Fibroblast of the conjunctiva (primary cell): ENCODE results near the gene TACSTD2.
A peak's percentile ranks its signal among the peaks of the same experiment; 100 is the strongest.
"Not testable (repeated sequence)": the region's sequence is repeated elsewhere in the genome, so short reads cannot be mapped to it uniquely, and the experiment has no call there.

Source experiments
- DNase-seq: peaks from one replicate; pipeline ENCODE4 v3.0.0-alpha.2; 2010; ENCODE audit warnings: low read depth

The TACSTD2 gene

DNA sequence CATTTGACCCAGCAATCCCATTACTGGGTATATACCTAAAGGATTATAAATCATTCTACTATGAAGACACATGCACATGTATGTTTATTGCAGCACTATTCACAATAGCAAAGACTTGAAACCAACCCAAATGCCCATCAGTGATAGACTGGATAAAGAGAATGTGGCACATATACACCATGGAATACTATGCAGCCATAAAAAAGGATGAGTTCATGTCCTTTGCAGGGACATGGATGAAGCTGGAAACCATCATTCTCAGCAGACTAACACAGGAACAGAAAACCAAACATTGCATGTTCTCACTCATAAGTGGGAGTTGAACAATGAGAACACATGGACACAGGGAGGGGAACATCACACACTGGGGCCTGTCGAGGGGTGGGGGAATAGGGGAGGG, 13.3 kb downstream of the TACSTD2 start:
- DNase-seq, result not testable (repeated sequence)

DNA sequence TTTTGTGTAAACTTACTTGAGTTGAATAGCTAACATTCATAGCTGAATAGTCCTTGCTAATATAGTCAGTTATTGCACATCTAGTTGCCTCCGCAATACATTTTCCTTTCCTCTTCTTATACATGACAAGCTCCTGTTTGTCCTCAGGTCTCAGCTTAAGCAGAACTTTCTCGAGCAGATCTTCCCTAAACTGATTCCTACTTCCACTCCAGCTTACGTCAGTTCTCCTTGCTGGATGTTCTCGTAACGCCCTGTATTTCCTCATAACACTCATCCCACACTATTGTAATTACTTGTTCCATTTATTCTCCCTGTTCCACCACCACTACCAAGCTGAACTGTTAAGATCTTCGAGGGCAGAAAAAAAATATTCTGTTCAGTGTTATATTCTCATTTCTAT, 15.4 kb downstream of the TACSTD2 start:
- no peak for DNase-seq

DNA sequence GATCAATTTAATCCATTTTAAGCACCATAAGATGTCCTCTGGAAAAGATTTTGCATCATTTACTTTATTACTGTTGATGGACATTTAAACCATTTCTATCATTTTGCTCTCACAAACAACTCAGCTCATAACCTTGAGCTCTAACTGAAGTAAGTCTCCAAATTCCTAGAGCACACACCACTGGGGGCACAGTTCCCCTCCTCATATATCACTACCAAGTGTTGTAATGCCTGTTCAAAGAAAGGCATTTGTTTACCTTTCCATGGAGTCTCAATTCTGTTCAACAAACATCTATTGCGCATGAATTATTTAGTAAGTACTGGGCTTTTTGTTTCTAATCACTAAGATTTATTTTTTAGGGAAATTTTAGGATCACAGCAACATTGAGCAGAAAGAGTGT, 21.7 kb downstream of the TACSTD2 start:
- DNase-seq, result no peak

DNA sequence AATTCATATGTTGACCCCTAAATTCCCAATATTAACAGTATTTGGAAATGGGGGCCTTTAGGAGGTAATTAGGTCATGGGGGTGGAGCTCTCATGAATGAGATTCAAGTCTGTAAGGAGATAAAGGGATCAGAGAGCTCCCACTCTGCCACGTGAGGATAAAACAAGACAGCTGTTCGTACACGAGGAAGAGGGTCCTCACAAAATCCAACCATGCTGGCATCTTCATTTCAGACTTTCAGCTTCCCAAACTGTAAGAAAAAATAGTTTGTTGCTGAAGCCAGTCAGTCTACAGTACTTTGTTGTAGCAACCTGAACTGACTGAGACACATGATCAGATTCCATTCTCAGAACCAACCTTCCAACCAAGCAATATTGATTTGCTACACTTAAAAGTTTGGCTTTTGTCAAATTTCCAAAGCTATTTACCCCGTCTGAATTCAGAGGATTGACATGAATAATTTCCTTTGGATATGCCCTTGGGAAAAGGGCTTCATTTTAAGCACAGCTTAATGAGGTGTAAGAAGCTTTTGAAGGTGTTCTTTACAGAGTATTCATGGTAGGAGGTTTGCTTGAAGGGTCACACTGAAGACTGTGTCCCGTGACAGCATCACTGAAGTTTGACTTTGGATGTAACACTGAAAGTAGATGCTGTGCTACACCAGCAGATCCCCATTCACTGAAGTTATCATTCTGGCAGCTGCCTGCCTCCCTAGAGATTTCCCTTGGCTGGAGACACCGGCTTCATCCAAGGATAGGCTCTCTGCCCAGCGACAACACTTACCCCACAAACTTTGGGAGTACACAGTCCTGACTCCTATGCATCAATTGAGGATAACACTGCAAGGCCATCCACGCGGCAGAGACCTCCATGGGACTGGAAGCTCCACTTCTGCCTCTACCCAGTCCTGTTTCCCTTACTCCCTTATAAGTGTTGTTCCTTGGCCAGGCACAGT, 25.6 kb downstream of the TACSTD2 start:
- DNase-seq, result no peak

DNA sequence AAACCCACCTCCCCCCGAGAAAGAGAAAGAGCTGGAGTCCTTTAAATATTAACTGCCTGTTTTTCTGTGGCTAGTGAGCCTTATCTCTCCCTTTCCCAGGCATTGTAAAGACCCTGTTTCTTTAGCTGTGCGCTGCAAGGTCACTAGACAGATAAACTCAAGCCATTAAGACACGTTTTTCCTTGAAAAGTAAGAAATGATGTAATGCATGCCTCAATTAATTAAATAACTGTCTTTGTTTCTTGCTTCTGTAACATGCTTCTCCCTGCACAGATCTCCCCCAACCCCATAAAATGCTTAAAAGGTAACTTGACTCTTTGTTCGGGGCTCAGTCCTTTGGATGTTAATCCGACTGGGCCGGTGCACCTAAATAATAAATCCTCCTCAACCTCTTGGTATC, 27.8 kb downstream of the TACSTD2 start:
- not testable (repeated sequence) for DNase-seq

DNA sequence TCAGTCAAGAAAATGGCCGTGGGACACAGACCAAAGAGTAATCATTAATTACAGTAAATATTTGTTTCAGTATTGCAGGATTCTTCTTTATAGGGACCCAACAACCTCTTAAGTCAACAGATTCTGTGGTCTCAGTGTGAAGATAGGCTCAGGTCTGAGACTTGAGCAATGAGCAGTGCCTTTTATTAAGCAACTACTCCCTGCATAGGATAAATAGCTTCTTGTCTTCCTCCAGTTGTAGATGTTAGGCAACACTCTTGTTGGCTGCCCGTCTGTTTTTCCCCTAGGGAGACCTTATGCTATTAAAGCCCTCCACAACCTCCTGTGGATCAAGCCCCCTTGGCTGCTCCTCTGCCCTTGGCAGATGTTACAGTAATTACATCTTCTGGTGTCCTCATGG, 28.7 kb downstream of the TACSTD2 start:
- no peak for DNase-seq

DNA sequence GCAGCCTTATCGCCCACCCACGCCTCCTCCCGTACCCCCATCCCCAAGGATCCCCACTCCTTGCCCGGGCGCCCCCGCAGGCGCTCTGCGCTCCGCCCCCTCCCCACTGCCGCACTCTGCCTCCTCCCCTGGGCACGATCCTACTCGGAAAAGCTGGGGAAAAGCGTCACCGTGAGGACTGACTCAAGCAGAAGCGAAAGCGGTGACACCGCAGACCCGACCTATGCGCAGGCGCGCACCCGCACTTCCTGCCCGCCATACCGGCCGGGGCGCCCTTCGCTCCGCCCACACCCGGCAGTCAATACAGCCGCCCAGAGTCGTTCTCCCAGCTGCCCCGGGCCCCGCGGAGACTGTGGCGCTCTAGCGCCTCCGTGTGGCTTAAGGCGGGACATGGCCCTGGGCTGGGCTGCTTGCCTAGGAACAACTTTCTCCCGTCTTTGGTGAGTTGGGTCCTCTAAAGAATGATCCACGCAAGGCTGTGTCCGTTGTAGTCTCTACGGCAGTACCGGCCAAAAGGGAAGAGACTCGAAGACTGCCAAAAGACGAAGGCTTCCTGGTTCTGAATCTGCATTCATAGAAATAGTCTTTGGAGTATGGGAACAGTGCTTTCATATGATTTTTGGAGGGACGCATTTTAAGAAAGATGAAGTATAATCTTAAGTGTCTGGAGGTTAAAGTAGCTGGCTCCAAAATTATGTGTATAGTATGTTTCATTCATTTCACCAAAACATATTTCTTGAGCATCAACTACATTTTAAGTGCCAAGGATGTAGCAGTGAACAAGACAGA, 30.3 kb downstream of the TACSTD2 start, which contains the start of gene OMA1:
Gene OMA1 (minus strand): TSS at position 207 of the 789 bp plus-strand sequence. CDS start 7,432 bp downstream, outside the sequence.
- DNase-seq, result peak; percentile 95

DNA sequence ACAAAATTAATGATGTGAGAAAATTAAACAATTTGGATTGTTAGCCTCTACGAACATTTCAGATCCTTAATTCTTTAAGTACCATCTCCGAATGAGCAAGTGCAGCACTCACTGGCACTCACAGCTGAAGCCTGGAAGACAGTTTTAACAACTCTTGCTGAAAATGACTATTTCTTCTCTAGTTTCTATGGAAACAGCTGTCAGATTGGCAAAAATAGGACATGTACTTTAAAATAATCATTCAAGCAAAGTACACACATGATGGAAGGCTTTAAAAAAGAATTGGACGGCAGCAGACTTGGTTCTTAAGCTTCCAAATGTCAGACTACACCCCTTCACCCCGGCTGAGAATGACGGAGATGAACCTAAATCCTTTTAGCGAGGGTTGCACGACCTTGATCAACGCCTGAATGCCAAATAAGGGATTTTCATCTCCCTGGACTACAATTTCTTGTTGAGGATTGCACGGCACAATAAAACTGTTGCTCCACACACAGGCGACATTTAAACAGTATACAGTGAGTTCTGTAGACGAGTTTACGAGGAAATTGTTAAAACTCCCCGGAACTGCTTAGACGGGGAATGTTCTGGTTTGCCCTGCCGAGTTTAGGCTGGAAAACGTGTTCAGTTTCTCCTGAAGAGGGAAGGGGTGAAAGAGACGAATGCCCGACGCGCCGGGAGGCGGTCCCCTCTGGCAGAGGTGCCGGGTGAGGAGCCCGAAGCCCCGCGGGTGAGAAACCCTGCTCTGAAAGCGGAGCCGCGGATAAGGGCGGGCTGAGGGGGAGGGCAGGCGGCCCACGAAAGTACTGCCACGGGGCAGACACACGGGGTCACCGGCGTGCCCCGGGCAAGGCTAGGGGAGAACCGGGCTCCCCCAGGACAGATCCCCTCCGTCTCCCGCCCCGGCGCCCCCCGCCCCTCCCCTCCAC, 31.2 kb downstream of the TACSTD2 start:
- peak; percentile 35 for DNase-seq

DNA sequence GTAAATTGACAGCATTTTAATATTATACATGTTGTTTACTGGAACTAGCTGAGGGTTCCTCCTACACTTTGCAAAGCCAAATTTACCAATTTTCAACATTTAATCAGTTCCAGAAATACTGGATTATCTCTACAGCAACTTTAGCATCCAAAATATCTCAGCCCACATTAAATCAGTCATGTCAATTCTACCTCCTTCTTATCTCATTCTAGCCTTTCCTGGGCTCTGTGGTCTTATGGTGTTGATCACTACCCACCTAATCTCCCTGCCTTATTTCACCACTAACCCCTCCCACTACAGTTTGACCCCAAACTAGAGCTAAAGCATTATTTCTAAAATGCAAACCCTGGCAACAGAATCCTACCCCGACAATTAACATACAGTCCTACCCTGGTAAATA, 33.8 kb downstream of the TACSTD2 start:
- DNase-seq, result no peak

DNA sequence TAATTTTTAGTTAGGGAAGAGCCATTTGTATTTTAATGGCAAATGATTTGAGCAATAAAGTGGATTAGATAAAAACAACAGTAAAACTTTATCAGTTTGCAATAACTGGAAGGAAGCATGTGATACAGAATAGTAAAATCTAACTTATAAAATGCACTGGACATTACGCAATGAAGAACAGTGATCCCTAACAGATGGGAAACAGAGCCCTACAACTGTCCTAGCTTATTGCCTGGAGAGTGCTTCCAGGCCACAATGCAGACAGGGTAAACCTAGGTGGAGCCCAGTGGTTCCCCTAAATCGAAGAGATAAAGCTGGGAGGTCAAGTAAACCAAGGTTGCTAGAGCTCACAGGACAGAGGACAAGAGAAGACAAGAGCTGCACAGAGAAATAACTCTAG, 37.5 kb downstream of the TACSTD2 start:
- no peak for DNase-seq

DNA sequence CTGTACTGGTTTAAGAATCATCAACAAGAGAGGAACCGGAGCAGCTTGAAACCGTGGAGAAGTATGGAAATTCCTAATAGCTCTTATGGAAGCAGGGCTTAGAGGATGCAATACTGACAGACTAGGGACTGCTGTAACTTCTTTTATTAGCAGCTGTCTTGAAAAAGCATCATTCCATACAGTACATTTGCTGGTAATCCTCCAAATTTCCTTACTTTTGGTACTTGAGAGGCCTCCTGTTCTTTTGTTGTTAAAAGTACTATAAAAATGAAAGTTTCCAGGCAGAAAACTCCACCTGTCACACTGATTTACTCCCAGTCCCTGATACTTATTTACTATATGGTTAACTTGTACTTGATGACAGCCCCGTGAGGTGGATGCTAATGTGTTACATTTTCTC, 38.2 kb downstream of the TACSTD2 start:
- DNase-seq, result no peak

DNA sequence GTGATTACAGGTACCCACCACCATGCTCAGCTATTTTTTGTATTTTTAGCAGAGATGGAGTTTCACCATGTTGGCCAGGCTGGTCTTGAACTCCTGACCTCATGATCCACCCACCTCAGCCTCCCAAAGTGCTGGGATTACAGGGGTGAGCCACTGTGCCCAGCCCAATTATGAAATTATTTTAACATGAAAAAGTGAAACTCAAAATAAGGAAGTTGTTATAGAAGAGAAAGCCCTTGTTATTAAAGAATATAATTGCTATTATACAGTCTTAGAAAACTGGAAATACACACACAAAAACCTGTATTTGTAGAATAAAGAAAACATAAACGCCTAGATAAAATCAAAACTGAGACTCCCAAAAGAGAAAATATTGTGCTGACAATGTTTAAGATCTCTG, 45.2 kb downstream of the TACSTD2 start:
- DNase-seq, result not testable (repeated sequence)

DNA sequence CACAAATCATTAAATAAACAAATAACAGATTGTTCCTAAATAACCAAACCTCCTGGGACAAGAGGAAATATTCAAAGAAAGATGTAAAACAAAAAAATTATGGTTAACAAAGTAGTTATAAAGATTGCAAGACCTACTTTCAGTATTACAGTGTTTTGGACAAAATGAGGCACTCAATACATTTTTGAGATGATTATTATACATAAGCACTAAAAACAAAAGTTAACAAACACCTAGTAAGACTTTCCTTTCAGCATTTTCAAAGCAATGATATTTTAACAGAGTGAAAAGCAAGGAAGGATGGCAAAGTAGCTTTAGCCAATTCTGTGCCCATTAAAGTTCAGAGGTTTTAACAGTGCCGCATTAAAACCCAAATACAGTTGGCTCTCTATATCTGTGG, 47.8 kb downstream of the TACSTD2 start:
- DNase-seq, result no peak

DNA sequence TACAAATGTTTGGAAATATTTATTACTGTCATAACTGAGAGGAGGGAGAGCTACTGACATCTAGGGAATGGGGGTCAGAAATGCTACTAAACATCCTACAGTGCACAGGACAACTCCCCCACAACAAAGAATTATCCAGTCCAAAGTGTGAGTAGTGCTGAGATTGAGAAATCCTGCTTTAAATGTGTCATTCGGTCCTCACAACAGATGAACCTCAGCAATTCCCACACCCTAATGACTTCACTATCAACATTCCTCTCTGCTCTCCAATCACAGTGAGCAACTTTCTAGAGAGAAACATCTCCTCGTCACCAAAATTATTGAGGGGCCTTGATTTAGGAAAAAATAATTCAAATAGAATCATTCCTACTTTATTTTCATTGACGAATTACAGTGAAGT, 48.5 kb downstream of the TACSTD2 start:
- no peak for DNase-seq
